Mesendoderm (in vitro differentiated cells): Measurements from ENCODE around the gene RNASEH2C.
"Not testable (repeated sequence)": the region's sequence is repeated elsewhere in the genome, so short reads cannot be mapped to it uniquely, and the experiment has no call there.

Experiments
- DNase-seq: peaks from one replicate; pipeline ENCODE4 v3.0.0; 2013
- H2AK5ac ChIP-seq: 2 replicates; pipeline ENCODE4 v1.6.1; 2013; ENCODE audit warnings: low read length, inconsistent platforms
- H2BK120ac ChIP-seq: 2 replicates; pipeline ENCODE4 v1.6.1; 2013; ENCODE audit warnings: low read depth, mild to moderate bottlenecking, low read length, moderate library complexity, mixed read lengths
- H2BK15ac ChIP-seq: replicated peaks from 2 replicates; pipeline ENCODE4 v1.6.1; 2013; ENCODE audit warnings: low read depth, mild to moderate bottlenecking, moderate library complexity
- H2BK5ac ChIP-seq: 2 replicates; pipeline ENCODE4 v1.6.1; 2013; ENCODE audit warnings: low read length, inconsistent platforms
- H3K18ac ChIP-seq: 2 replicates; pipeline ENCODE4 v1.6.1; 2013; ENCODE audit warnings: mild to moderate bottlenecking, low read length, mixed read lengths
- H3K23ac ChIP-seq: one replicate; pipeline ENCODE4 v1.6.1; 2013; ENCODE audit warnings: low read length
- H3K27ac ChIP-seq: 2 replicates; pipeline ENCODE4 v1.5.1; 2013; ENCODE audit warnings: low read depth, mild to moderate bottlenecking, inconsistent platforms, low read length, moderate library complexity
- H3K27me3 ChIP-seq: 2 replicates; pipeline ENCODE4 v1.6.1; 2013; ENCODE audit warnings: low read length, control low read depth, mild to moderate bottlenecking, inconsistent platforms; ENCODE audit not compliant: insufficient read depth, poor library complexity
- H3K36me3 ChIP-seq: 2 replicates; pipeline ENCODE4 v1.6.1; 2013; ENCODE audit warnings: low read length, inconsistent platforms; ENCODE audit not compliant: control insufficient read depth, insufficient read depth
- H3K4ac ChIP-seq: one replicate; pipeline ENCODE4 v1.6.1; 2013; ENCODE audit warnings: low read depth, mild to moderate bottlenecking, low read length, moderate library complexity
- H3K4me1 ChIP-seq: 2 replicates; pipeline ENCODE4 v1.6.1; 2013; ENCODE audit warnings: low read depth, low read length, inconsistent platforms; ENCODE audit not compliant: control insufficient read depth
- H3K4me2 ChIP-seq: 2 replicates; pipeline ENCODE4 v1.6.1; 2013; ENCODE audit warnings: low read length
- H3K4me3 ChIP-seq: 2 replicates; pipeline ENCODE4 v1.5.1; 2013; ENCODE audit warnings: mild to moderate bottlenecking, low read length
- H3K56ac ChIP-seq: one replicate; pipeline ENCODE4 v1.6.1; 2013; ENCODE audit warnings: low read length
- H3K79me1 ChIP-seq: 2 replicates; pipeline ENCODE4 v1.6.1; 2013; ENCODE audit warnings: low read length, inconsistent platforms
- H3K79me2 ChIP-seq: 2 replicates; pipeline ENCODE4 v1.6.1; 2013; ENCODE audit warnings: mild to moderate bottlenecking, low read length; ENCODE audit not compliant: control insufficient read depth, insufficient read depth
- H3K9ac ChIP-seq: 2 replicates; pipeline ENCODE4 v1.6.1; 2013; ENCODE audit warnings: low read length, inconsistent platforms
- H4K5ac ChIP-seq: one replicate; pipeline ENCODE4 v1.6.1; 2013; ENCODE audit warnings: low read length
- H4K8ac ChIP-seq: one replicate; pipeline ENCODE4 v1.6.1; 2013; ENCODE audit warnings: low read depth, mild to moderate bottlenecking, control low read depth, low read length, moderate library complexity
- WGBS: extraction: QIAGEN DNeasy Blood & Tissue Kit; methylation state at CpG from one replicate; pipeline ENCODE4 v1.1.7; 2013; ENCODE audit warnings: low lambda C conversion rate, missing lambda C conversion rate; ENCODE audit not compliant: insufficient coverage; ENCODE audit errors: extremely low coverage; 5-methylcytosine and 5-hydroxymethylcytosine counted together

Gene RNASEH2C

GRCh38 chr11:65696802-65697552 lies 23.6 kb downstream of the RNASEH2C start:
- H2BK120ac ChIP-seq = no peak overlapping the region
- H3K18ac ChIP-seq = no peak overlapping the region
- H3K56ac ChIP-seq = no peak overlapping the region
- H3K27ac ChIP-seq = no peak overlapping the region
- no peak overlapping the region for H2AK5ac ChIP-seq
- H4K5ac ChIP-seq = no peak overlapping the region
- H3K27me3 ChIP-seq = no peaks in the 10 kb centered on the region
- H3K4me1 ChIP-seq = no peaks in the 10 kb centered on the region
- no peak overlapping the region for H3K4me3 ChIP-seq
- no peaks in the 10 kb centered on the region for H3K36me3 ChIP-seq
- H3K79me2 ChIP-seq = no peaks in the 10 kb centered on the region
- no peak overlapping the region for H3K4me2 ChIP-seq
- no peak overlapping the region for H3K23ac ChIP-seq
- no CpG with 5 or more reads among the region's 5 CpGs for WGBS
- no peak overlapping the region for H2BK5ac ChIP-seq
- no peak overlapping the region for H3K9ac ChIP-seq
- H3K4ac ChIP-seq = no peak overlapping the region
- H2BK15ac ChIP-seq = no peak overlapping the region
- no peaks in the 10 kb centered on the region for H3K79me1 ChIP-seq
- no peak overlapping the region for H4K8ac ChIP-seq
- no peak for DNase-seq

DNA sequence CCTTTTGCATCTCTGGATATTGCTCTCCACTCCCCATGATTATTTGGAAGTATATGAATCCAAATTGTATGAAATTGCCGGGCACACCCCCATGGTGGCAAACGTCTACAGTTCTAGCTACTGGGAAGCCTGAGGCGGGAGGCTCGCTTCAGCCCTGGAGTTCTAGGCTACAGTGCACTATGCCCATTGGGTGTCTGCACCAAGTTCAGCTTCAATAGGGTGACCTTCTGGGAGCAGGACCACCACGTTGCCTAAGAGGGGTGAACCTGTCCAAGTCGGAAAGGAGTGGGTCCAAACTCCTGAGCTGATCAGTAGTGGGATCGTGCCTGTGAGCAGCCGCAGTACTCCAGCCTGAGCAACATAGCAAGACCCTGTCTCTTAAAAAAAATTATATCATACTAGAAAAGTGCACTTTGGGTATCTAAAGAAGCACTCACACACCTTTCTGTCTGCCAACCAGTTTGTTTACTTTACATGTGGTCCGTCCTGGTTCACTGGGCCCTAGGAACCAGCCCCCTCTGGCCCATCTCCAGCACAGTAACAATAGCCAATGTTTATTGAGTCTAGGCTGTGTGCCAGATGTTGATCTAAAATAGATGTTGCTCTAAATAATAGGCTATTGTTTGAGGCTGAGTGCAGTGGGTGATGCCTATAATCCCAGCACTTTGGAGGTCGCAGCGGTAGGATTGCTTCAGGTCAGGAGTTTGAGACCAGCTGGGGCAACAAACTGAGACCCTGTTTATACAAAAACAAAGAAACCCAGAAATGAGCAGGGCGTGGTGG lies 24.9 kb downstream of the RNASEH2C start:
- H3K9ac ChIP-seq = no peak overlapping the region
- no peaks in the 10 kb centered on the region for H3K79me2 ChIP-seq
- no peaks in the 10 kb centered on the region for H3K4me1 ChIP-seq
- H3K79me1 ChIP-seq = no peaks in the 10 kb centered on the region
- DNase-seq = no peak
- no peaks in the 10 kb centered on the region for H3K36me3 ChIP-seq
- no peak overlapping the region for H2AK5ac ChIP-seq
- no peaks in the 10 kb centered on the region for H3K27me3 ChIP-seq
- no peak overlapping the region for H2BK5ac ChIP-seq
- H2BK15ac ChIP-seq = no peak overlapping the region
- no peak overlapping the region for H3K18ac ChIP-seq
- no peak overlapping the region for H4K8ac ChIP-seq
- H3K27ac ChIP-seq = no peak overlapping the region
- H3K4me3 ChIP-seq = no peak overlapping the region
- no peak overlapping the region for H3K23ac ChIP-seq
- no peak overlapping the region for H4K5ac ChIP-seq
- no CpG with 5 or more reads among the region's 12 CpGs for WGBS
- no peak overlapping the region for H3K56ac ChIP-seq
- no peak overlapping the region for H2BK120ac ChIP-seq
- H3K4me2 ChIP-seq = no peak overlapping the region
- no peak overlapping the region for H3K4ac ChIP-seq

DNA sequence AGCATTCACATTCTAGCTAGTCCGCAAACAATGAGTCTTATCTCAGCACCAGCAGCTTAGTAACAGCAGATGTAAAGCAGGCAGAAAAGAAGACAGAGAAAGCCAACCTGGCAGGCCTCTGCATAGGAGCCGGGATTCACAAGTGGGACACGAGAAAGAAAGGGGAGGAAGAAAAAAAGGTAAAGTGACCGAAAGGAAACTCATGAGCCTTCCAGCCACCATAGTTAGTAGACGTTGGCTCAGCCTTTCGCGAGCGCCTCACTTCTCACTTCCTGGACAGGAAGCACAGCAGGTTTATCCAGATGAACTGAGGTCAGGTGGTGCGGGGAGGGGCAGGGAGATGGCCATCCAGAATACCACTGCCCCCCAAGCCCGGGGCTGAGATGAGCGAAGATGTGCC lies 28.2 kb downstream of the RNASEH2C start:
- Histone ChIP-seq H2AK5ac (no peak overlapping the region), H3K79me2 (no peaks in the 10 kb centered on the region), H3K4me2 (no peak overlapping the region), H3K4ac (no peak overlapping the region), H3K79me1 (no peaks in the 10 kb centered on the region), H3K23ac (no peak overlapping the region), H3K27ac (no peak overlapping the region), H2BK5ac (no peak overlapping the region), H4K5ac (no peak overlapping the region), H3K27me3 (no peaks in the 10 kb centered on the region), H3K18ac (no peak overlapping the region), H3K4me3 (no peak overlapping the region), H3K9ac (no peak overlapping the region), H2BK15ac (no peak overlapping the region), H3K56ac (peak overlapping the region; percentile 64), H2BK120ac (no peak overlapping the region), H3K4me1 (no peaks in the 10 kb centered on the region), H3K36me3 (no peaks in the 10 kb centered on the region), H4K8ac (no peak overlapping the region)
- peak; percentile 36 for DNase-seq
- no CpG with 5 or more reads among the region's 11 CpGs for WGBS

DNA sequence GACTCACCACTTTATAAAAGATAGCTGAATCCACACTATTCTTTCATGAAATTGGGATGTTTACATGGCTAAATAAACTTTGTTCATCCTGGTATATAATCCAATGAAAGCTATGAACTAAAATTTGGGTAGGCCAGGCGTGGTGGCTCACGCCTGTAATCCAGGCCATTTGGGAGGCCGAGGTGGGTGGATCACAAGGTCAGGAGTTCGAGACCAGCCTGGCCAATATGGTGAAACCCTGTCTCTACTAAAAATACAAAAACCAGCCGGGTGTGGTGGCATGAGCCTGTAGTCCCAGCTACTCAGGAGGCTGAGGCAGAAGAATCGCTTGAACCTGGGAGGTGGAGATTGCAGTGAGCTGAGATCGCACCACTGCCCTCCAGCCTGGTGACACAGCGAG lies 28.8 kb downstream of the RNASEH2C start:
- not testable (repeated sequence) for H2BK5ac ChIP-seq, H3K4ac ChIP-seq, H4K5ac ChIP-seq, H3K4me2 ChIP-seq, H4K8ac ChIP-seq, H3K23ac ChIP-seq, H2BK120ac ChIP-seq, H3K79me1 ChIP-seq, H3K27ac ChIP-seq, H3K79me2 ChIP-seq, H3K27me3 ChIP-seq, H3K18ac ChIP-seq, H2AK5ac ChIP-seq, H3K9ac ChIP-seq, H3K4me1 ChIP-seq, H3K4me3 ChIP-seq, H2BK15ac ChIP-seq, H3K56ac ChIP-seq, H3K36me3 ChIP-seq, DNase-seq
- WGBS = no CpG with 5 or more reads among the region's 8 CpGs

- H2BK15ac ChIP-seq = no peak overlapping the region
- H2BK120ac ChIP-seq = no peak overlapping the region
- H3K18ac ChIP-seq = no peak overlapping the region
- H4K5ac ChIP-seq = no peak overlapping the region
- no peak overlapping the region for H4K8ac ChIP-seq
- no peaks in the 10 kb centered on the region for H3K4me1 ChIP-seq
- no peak overlapping the region for H2AK5ac ChIP-seq
- no peak overlapping the region for H2BK5ac ChIP-seq
- H3K27me3 ChIP-seq = no peaks in the 10 kb centered on the region
- no peak overlapping the region for H3K4ac ChIP-seq
- H3K56ac ChIP-seq = no peak overlapping the region
- no peaks in the 10 kb centered on the region for H3K79me2 ChIP-seq
- no CpG with 5 or more reads among the region's 8 CpGs for WGBS
- H3K36me3 ChIP-seq = no peaks in the 10 kb centered on the region
- no peak overlapping the region for H3K9ac ChIP-seq
- no peak overlapping the region for H3K4me3 ChIP-seq
- no peak overlapping the region for H3K23ac ChIP-seq
- H3K27ac ChIP-seq = no peak overlapping the region
- H3K4me2 ChIP-seq = no peak overlapping the region
- no peaks in the 10 kb centered on the region for H3K79me1 ChIP-seq
- peak; percentile 14 for DNase-seq
Observed at GRCh38 chr11:65685981-65686380, 34.6 kb downstream of the RNASEH2C start.
